GM12891 (cell line): Measurements from ENCODE around the gene KCNQ2.

ENCODE experiments used
- POLR2A ChIP-seq: IDR thresholded peaks from 2 replicates; pipeline ENCODE4 v1.6.1; 2011; ENCODE audit warnings: low read depth, low read length, control low read depth
- POLR2AphosphoS5 ChIP-seq: IDR thresholded peaks from 2 replicates; pipeline ENCODE4 v1.6.1; 2011; ENCODE audit warnings: low read depth, low read length, control low read depth

- TF ChIP-seq POLR2A: no peak
- TF ChIP-seq POLR2AphosphoS5: no peak
Measured at GRCh38 chr20:63360850-63361518, 111.5 kb downstream of the KCNQ2 start, which contains the start of gene CHRNA4.
